Stomach (tissue), 19 donors: Measurements from ENCODE around the gene GGACT. TPM values are rescaled to one million over a fixed set of nuclear protein-coding genes. Genes with fewer than 3 reads are reported as not detected.

Experiments used
- DNase-seq, 2 donors: peaks; one replicate each; pipeline versions ENCODE4 v3.0.0 to v3.0.0-alpha.2; 2013 to 2019
- H3K27ac ChIP-seq, 5 donors: fragments of 200-600 bp in 4 of 5; sonication (generic) in 4 of 5; one replicate each; pipeline ENCODE4 v1.5.1; 2013 to 2019; ENCODE audit warnings: mild to moderate bottlenecking in 1 of 5, moderate library complexity in 1 of 5
- H3K27me3 ChIP-seq, 3 donors: fragments of 200-600 bp; sonication (generic); one replicate each; pipeline ENCODE4 v1.5.1; 2017 to 2019; ENCODE audit warnings: mixed run types in 1 of 3
- H3K36me3 ChIP-seq, 4 donors: fragments of 200-600 bp; sonication (generic); 1 replicate in 3 of 4; 2 replicates in 1 of 4; pipeline ENCODE4 v1.5.1; 2016 to 2019
- H3K4me1 ChIP-seq, 4 donors: fragments of 200-600 bp; sonication (generic); one replicate each; pipeline ENCODE4 v1.5.1; 2016 to 2019
- H3K4me3 ChIP-seq, 4 donors: fragments of 200-600 bp; sonication (generic) in 3 of 4; one replicate each; pipeline ENCODE4 v1.5.1; 2016 to 2019; ENCODE audit warnings: mild to moderate bottlenecking in 1 of 4
- H3K9me3 ChIP-seq, 4 donors: fragments of 200-600 bp; sonication (generic); one replicate each; pipeline ENCODE4 v1.5.1; 2016 to 2019
- CTCF ChIP-seq, 7 experiments: fragments of 450-650 bp in 4 of 7; fragments of 200-600 bp in 3 of 7; sonication (generic) in 3 of 7; IDR thresholded peaks; one replicate each; pipeline ENCODE4 v1.5.1; 2016 to 2019; ENCODE audit warnings: antibody characterized with exemption in 7 of 7, control low read depth in 2 of 7, mild to moderate bottlenecking in 1 of 7
- EP300 ChIP-seq: sonication (generic); formaldehyde crosslinking; IDR thresholded peaks from one replicate; pipeline ENCODE4 v1.6.1; 2017; ENCODE audit warnings: antibody characterized with exemption
- POLR2A ChIP-seq, 4 donors: fragments of 450-650 bp; IDR thresholded peaks; one replicate each; pipeline ENCODE4 v1.6.1; 2016; ENCODE audit warnings: antibody characterized with exemption in 4 of 4, control low read depth in 2 of 4, mild to moderate bottlenecking in 1 of 4, moderate library complexity in 1 of 4
- POLR2AphosphoS5 ChIP-seq, 3 donors: sonication (generic); formaldehyde crosslinking; IDR thresholded peaks; one replicate each; pipeline ENCODE4 v1.6.1; 2016; ENCODE audit warnings: antibody characterized with exemption in 3 of 3
- WGBS, 5 donors: extraction: QIAGEN DNeasy Blood & Tissue Kit in 3 of 5; methylation state at CpG; one replicate each; pipeline versions ENCODE4 v1.1.5 to v1.1.7; 2013 to 2018; 5-methylcytosine and 5-hydroxymethylcytosine counted together
- intact Hi-C: fragments of 100-400 bp; cut with DNase I; formaldehyde crosslinking; loops from one replicate; pipeline ENCODE4 v1.15.1; 2023; ENCODE audit warnings: low total_unique reads
- long read RNA-seq, 10 donors: transcript quantifications; one replicate each; lab custom pipeline, GENCODE V29; 2026
- polyA plus RNA-seq, 3 donors: library from polyadenylated mRNA; stranded (reverse); fragments of 200-250 nt; gene quantifications; one replicate each; pipeline ENCODE4 v1.2.3, GENCODE V29; 2013
- total RNA-seq, 5 donors: library from RNA; depleted of rRNA; stranded (reverse); fragments of >200 nt; gene quantifications; one replicate each; pipeline versions ENCODE4 v1.1.0 to v1.2.3, GENCODE V29; 2014 to 2016
- donor health status: healthy with polysubstance abuse.
- donor health status: Bipolar disorder and iron deficiency.
- donor health status: healthy.

The GGACT gene
- 10 to 100 TPM in 1 of 5 donors, 1 to 10 TPM in 4; 1.8 to 13.2 (median 7.6) TPM for total RNA-seq
- 1 to 10 TPM; 1.4 to 7.6 (median 2.9) TPM for polyA plus RNA-seq
- long read RNA-seq, donor 1: 0 reads
- long read RNA-seq, donor 2: 0 reads
- long read RNA-seq, donor 3: 0 reads
- long read RNA-seq, donor 4: 0 reads
- long read RNA-seq, donor 5: 0 reads
- long read RNA-seq, donor 6, partial matches to known transcripts: 0 of 2 reads
- long read RNA-seq, donor 6, other reads (novel, unspliced or antisense): 0 of 2 reads
- long read RNA-seq, donor 7, partial matches to known transcripts: 0 of 1 reads
- long read RNA-seq, donor 7, other reads (novel, unspliced or antisense): 0 of 1 reads
- long read RNA-seq, donor 8: 0 reads
- long read RNA-seq, donor 9: 0 reads
- long read RNA-seq, donor 10: 0 reads

DNA sequence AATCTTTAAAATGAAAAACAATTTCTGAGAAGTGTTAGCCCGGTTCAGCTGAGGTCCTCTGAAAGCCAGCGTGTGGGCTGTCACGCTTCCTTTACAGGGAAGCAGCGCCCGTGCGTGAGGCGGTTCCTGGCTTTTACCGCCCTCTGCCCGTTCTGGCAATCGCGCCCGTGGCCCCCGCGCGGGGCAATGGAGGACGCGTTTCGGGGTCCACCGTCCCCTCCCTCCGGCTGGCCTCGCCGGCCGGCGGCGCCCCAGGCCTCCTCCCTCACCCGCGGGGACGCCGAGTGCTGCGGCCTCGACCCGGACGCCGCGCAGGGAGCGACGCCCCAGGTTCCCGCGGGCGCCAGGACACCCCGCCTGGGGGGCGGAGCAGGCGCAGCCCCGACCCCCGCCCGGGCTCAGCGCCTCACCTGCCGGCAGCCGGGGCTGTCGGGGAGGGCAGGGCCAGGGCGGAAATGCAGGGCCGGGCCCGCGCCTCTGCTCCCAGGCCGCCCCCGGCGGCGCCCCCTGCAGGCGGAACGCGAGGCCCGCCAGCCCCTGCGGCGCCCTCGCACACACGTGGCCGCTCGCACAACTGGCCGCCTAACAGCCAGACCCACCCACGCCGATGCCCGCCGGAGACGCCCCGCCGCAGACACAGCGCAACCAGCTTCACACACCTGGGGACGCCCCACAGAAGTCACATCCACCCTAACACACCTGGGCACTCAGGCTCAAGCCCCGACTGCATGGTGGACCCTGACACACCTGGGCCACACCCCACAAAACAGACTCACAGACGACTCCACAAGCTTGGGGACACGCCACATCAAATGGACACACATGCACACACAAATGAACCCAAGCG lies at the start of gene GGACT:
Gene GGACT, minus strand, starts transcription at position 459 of the 847 bp plus-strand sequence. CDS start 56,198 bp downstream, outside the sequence.
- peak within 1 kb of the TSS; percentile 77 to 89 (median 79) for H3K27ac ChIP-seq
- TF ChIP-seq CTCF (IDR thresholded peaks at IDR 0.05) (peak in 4 of 7 experiments; percentile 23 to 82 (median 78)), POLR2A (IDR thresholded peaks at IDR 0.05) (no peak), POLR2AphosphoS5 (IDR thresholded peaks at IDR 0.05) (peak in 1 of 3 donors; percentile 10)
- H3K9me3 ChIP-seq: no peaks in the 10 kb centered on the region
- DNase-seq: peak; percentile 79 to 93
- H3K36me3 ChIP-seq: no peaks in the 10 kb centered on the region
- WGBS, 5 donors: 6 to 18% (median 10%) methylated on average over 34 to 82 of the region's 82 CpGs
- intact Hi-C loops: no loop called here
- H3K4me1 ChIP-seq: peaks cover 11 to 17% (median 14%) of the 10 kb centered on the region in 4 donors
- H3K4me3 ChIP-seq: peak within 1 kb of the TSS; percentile 62 to 84 (median 72)
- no peaks in the 10 kb centered on the region for H3K27me3 ChIP-seq

DNA sequence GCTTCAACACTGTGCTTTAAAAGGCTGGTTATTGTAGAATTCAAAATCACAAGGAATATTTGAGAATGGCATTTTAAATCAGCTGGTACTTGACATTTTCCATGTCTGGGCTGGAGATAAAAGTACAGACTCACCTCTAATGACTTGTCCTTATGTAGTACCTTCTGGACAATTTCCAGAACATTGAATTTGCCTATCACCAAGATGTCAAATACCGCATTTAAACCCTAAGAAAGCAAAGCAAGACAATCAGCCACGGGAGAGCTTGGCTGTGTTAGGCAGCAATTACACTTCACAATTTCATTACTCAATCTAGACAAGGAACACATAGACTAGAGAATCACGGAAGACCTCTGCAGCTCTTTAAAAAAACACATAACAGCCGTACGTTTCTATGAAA lies 49.2 kb upstream of the GGACT start:
- no peak overlapping the region for H3K27ac ChIP-seq
- no peak overlapping the region for H3K4me3 ChIP-seq
- WGBS, 5 donors: 64 to 79% (median 70%) methylated on average over 5 of the region's 5 CpGs
- H3K4me1 ChIP-seq: no peaks in the 10 kb centered on the region
- peaks cover 35 to 98% (median 94%) of the 10 kb centered on the region in 4 donors for H3K36me3 ChIP-seq
- H3K27me3 ChIP-seq: no peaks in the 10 kb centered on the region
- no peaks in the 10 kb centered on the region for H3K9me3 ChIP-seq
- no peak for DNase-seq
- intact Hi-C loops: no loop called here
- TF ChIP-seq EP300 (no peak), POLR2AphosphoS5 (IDR thresholded peaks at IDR 0.05) (no peak), CTCF (IDR thresholded peaks at IDR 0.05) (no peak), POLR2A (IDR thresholded peaks at IDR 0.05) (no peak)

DNA sequence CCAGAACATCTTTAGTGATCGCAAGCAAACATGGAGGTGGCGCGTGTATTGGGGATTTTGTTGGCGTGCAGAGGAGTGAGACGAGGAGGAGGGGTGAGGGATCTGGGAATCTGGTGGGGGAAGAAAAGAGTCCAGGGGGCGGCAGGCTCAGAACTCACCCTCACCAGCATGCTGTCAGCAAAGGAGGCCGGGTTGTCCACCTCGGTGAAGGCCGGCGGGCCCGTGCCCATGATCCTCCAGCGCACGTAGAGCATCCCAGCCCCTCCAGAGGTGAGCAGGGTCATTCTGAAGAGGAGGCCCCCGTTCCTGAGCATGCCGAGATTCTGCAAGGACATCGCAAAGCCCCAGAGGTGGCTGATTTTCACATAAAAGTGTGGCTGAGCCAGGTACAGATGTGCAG lies 48.8 kb upstream of the GGACT start:
- intact Hi-C loops: no loop called here
- 88 to 96% (median 92%) methylated on average over 16 of the region's 16 CpGs for WGBS, 5 donors
- no peak overlapping the region for H3K4me3 ChIP-seq
- no peaks in the 10 kb centered on the region for H3K9me3 ChIP-seq
- H3K27ac ChIP-seq: no peak overlapping the region
- no peaks in the 10 kb centered on the region for H3K4me1 ChIP-seq
- peaks cover 34 to 97% (median 94%) of the 10 kb centered on the region in 4 donors for H3K36me3 ChIP-seq
- DNase-seq: no peak
- no peaks in the 10 kb centered on the region for H3K27me3 ChIP-seq
- TF ChIP-seq EP300 (no peak), CTCF (IDR thresholded peaks at IDR 0.05) (no peak), POLR2AphosphoS5 (IDR thresholded peaks at IDR 0.05) (no peak), POLR2A (IDR thresholded peaks at IDR 0.05) (no peak)

- WGBS, 5 donors: 93 to 98% (median 97%) methylated on average over 7 of the region's 7 CpGs
- no peaks in the 10 kb centered on the region for H3K9me3 ChIP-seq
- H3K4me1 ChIP-seq: no peaks in the 10 kb centered on the region
- no peak for DNase-seq
- H3K27me3 ChIP-seq: no peaks in the 10 kb centered on the region
- H3K27ac ChIP-seq: no peak overlapping the region
- intact Hi-C loops: no loop called here
- H3K36me3 ChIP-seq: peaks cover 27 to 92% (median 88%) of the 10 kb centered on the region in 4 donors
- H3K4me3 ChIP-seq: no peak overlapping the region
- TF ChIP-seq CTCF (IDR thresholded peaks at IDR 0.05) (no peak), POLR2A (IDR thresholded peaks at IDR 0.05) (no peak), EP300 (no peak), POLR2AphosphoS5 (IDR thresholded peaks at IDR 0.05) (no peak)
These were observed 47.9 kb upstream of the GGACT start for GRCh38 chr13:100636441-100636840.
